Osteocyte (in vitro differentiated cells): Measurements from ENCODE around the gene TYW5. TPM values are rescaled to one million over a fixed set of nuclear protein-coding genes. Genes with fewer than 3 reads are reported as not detected.
A peak's percentile ranks its signal among the peaks of the same experiment; 100 is the strongest.

ENCODE experiments used
- DNase-seq: peaks from one replicate; pipeline ENCODE4 v3.0.0; 2021; ENCODE audit warnings: mixed read lengths; ENCODE audit not compliant: unreplicated experiment; ENCODE audit errors: extremely low spot score
- H3K27ac Mint-ChIP-seq: one replicate; pipeline ENCODE4 v1.8.0; 2021; ENCODE audit warnings: mild to moderate bottlenecking, mixed read lengths; ENCODE audit not compliant: unreplicated experiment
- H3K27me3 Mint-ChIP-seq: one replicate; pipeline ENCODE4 v1.8.0; 2021; ENCODE audit warnings: mixed read lengths; ENCODE audit not compliant: unreplicated experiment
- H3K36me3 Mint-ChIP-seq: one replicate; pipeline ENCODE4 v1.8.0; 2021; ENCODE audit warnings: mixed read lengths; ENCODE audit not compliant: unreplicated experiment
- H3K4me1 Mint-ChIP-seq: one replicate; pipeline ENCODE4 v1.8.0; 2021; ENCODE audit warnings: mixed read lengths; ENCODE audit not compliant: unreplicated experiment
- H3K4me3 Mint-ChIP-seq: one replicate; pipeline ENCODE4 v1.8.0; 2021; ENCODE audit warnings: mild to moderate bottlenecking, moderate library complexity, mixed read lengths; ENCODE audit not compliant: unreplicated experiment
- H3K9me3 Mint-ChIP-seq: one replicate; pipeline ENCODE4 v1.8.0; 2021; ENCODE audit warnings: mixed read lengths; ENCODE audit not compliant: unreplicated experiment
- CTCF ChIP-seq: fragments of 200-600 bp; sonication (generic); IDR thresholded peaks from 2 replicates; pipeline ENCODE4 v1.5.0; 2021; ENCODE audit warnings: antibody characterized with exemption, mild to moderate bottlenecking, moderate library complexity
- total RNA-seq: library from RNA; stranded (reverse); gene quantifications from 2 replicates; pipeline ENCODE4 v1.2.1, GENCODE V29; 2021

TYW5 gene
- total RNA-seq, 1 donor from 2014 or later: 7.9 TPM

DNA sequence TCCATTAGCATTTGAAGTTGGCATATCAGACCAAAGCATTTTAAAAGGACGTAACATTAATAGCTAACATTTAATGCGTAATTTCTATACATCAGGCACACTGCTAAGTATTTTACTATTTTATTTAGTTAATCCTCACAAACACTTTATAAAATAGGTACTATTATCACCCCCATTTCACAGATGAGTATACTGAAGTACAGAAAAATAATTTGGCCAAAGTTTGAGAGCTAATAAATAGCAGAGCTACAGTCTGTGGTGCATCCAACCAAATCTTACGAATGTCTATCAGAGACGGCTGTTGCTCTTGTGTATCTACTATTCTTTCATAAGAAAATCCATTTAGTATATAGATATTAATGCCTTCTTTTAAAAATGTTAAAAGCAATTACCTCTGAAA lies 11.9 kb downstream of the TYW5 start:
- no peak for DNase-seq
- no peak for TF ChIP-seq CTCF
- no peaks in the 10 kb centered on the region for H3K4me1 Mint-ChIP-seq
- H3K4me3 Mint-ChIP-seq: no peak overlapping the region
- H3K9me3 Mint-ChIP-seq: no peaks in the 10 kb centered on the region
- no peak overlapping the region for H3K27ac Mint-ChIP-seq
- peaks cover 34% of the 10 kb centered on the region for H3K36me3 Mint-ChIP-seq
- no peaks in the 10 kb centered on the region for H3K27me3 Mint-ChIP-seq

DNA sequence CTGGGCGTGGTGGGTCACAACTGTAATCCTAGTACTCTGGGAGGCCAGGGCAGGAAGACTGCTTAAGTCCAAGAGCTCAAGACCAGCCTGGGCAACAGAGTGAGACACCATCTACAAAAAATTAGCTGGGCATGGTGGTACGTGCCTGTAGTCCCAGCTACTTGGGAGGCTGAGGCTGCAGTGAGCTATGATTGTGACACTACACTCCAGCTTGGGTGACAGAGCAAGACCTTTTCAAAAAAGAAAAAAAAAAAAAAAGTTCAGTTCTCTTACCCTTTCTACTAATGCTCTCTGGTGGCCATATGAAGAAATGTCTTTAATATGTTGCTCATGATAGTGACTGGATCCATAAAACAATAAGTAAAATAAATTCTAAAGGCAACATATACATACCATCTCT lies 14.9 kb downstream of the TYW5 start:
- Mint-ChIP-seq H3K27ac (no peak overlapping the region), H3K36me3 (peaks cover 24% of the 10 kb centered on the region), H3K9me3 (no peaks in the 10 kb centered on the region), H3K27me3 (no peaks in the 10 kb centered on the region), H3K4me3 (no peak overlapping the region), H3K4me1 (no peaks in the 10 kb centered on the region)
- peak; percentile 52 for TF ChIP-seq CTCF
- DNase-seq: no peak

DNA sequence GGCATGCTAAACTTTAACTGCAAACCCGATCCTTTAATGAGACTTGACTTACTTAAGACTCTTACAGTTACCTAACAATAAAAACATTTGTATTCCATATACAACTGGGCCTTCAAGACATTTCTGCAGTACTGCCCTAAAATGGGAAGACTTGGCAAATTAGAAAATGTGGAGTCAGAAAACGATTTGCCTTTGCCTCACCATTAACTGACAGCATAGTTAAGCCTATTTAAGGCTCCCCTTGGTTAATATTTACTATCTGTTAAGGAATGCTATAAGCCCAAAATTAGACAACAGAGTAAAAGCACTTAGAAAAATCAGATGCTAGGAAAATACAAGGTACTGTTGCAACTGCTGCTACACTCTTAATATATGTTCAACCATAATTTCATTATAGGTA lies 18.7 kb downstream of the TYW5 start:
- H3K4me3 Mint-ChIP-seq: no peak overlapping the region
- H3K36me3 Mint-ChIP-seq: peaks cover 22% of the 10 kb centered on the region
- TF ChIP-seq CTCF: no peak
- H3K27ac Mint-ChIP-seq: peak overlapping the region; percentile 14
- no peaks in the 10 kb centered on the region for H3K4me1 Mint-ChIP-seq
- H3K27me3 Mint-ChIP-seq: no peaks in the 10 kb centered on the region
- DNase-seq: no peak
- no peaks in the 10 kb centered on the region for H3K9me3 Mint-ChIP-seq

DNA sequence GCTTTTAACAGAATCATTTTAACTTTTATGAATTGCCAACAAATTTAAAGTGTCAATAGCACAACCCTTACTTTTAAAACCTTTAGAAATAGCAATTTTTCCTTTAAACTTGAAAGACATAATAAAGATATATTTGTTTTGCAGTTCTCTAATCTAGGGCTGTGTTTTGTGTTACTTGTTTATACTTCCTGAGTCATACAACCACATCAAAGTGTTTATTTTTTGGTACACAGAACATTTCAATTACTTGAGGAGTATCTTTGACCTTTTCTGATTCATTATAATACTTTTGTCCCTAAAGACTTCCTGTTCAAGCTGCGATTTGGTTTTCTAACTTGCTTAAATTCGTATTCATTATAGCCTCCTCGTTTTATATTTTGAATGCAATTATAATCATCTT lies 21.8 kb downstream of the TYW5 start:
- peaks cover 21% of the 10 kb centered on the region for H3K36me3 Mint-ChIP-seq
- H3K4me1 Mint-ChIP-seq: no peaks in the 10 kb centered on the region
- H3K27ac Mint-ChIP-seq: no peak overlapping the region
- no peak for DNase-seq
- H3K4me3 Mint-ChIP-seq: no peak overlapping the region
- TF ChIP-seq CTCF: no peak
- no peaks in the 10 kb centered on the region for H3K9me3 Mint-ChIP-seq
- H3K27me3 Mint-ChIP-seq: no peaks in the 10 kb centered on the region

GRCh38 chr2:199932312-199932855 lies 22.9 kb downstream of the TYW5 start:
- no peaks in the 10 kb centered on the region for H3K4me1 Mint-ChIP-seq
- H3K36me3 Mint-ChIP-seq: peaks cover 22% of the 10 kb centered on the region
- H3K4me3 Mint-ChIP-seq: no peak overlapping the region
- DNase-seq: no peak
- TF ChIP-seq CTCF: no peak
- no peaks in the 10 kb centered on the region for H3K9me3 Mint-ChIP-seq
- H3K27me3 Mint-ChIP-seq: no peaks in the 10 kb centered on the region
- H3K27ac Mint-ChIP-seq: no peak overlapping the region
